Measurements from ENCODE around the gene SLC19A1.

Gene SLC19A1

GRCh38 chr21:45588086-45588825 lies 46.0 kb upstream of the SLC19A1 start:
- no peak overlapping the region for H3K4me3 ChIP-seq (ENCODE audit: low read depth, low read length)

GRCh38 chr21:45586289-45586858 lies 44.1 kb upstream of the SLC19A1 start:
- no peak overlapping the region for H3K4me3 ChIP-seq (ENCODE audit: low read depth, low read length)
- no peak for TF ChIP-seq CTCF (IDR thresholded peaks at IDR 0.05; ENCODE audit: low read depth, low read length)

More at GRCh38 chr21:45588086-45588825, 46.0 kb upstream of the SLC19A1 start:
- no peak for TF ChIP-seq CTCF (IDR thresholded peaks at IDR 0.05; ENCODE audit: low read depth, low read length)

- no peak overlapping the region for H3K4me3 ChIP-seq (ENCODE audit: low read depth, low read length)
- TF ChIP-seq CTCF (IDR thresholded peaks at IDR 0.05; ENCODE audit: low read depth, low read length): no peak
Measured at GRCh38 chr21:45584786-45585185, 42.5 kb upstream of the SLC19A1 start.

- H3K4me3 ChIP-seq (ENCODE audit: low read depth, low read length): no peak overlapping the region
- TF ChIP-seq CTCF (IDR thresholded peaks at IDR 0.05; ENCODE audit: low read depth, low read length): no peak
Measured at GRCh38 chr21:45583831-45584509, 41.7 kb upstream of the SLC19A1 start.

GRCh38 chr21:45582128-45582527 lies 39.9 kb upstream of the SLC19A1 start:
- no peak for TF ChIP-seq CTCF (IDR thresholded peaks at IDR 0.05; ENCODE audit: low read depth, low read length)
- H3K4me3 ChIP-seq (ENCODE audit: low read depth, low read length): no peak overlapping the region

GRCh38 chr21:45581322-45581712 lies 39.1 kb upstream of the SLC19A1 start:
- no peak overlapping the region for H3K4me3 ChIP-seq (ENCODE audit: low read depth, low read length)
- TF ChIP-seq CTCF (IDR thresholded peaks at IDR 0.05; ENCODE audit: low read depth, low read length): no peak

All from WI38 (cell line).